H1 (cell line): ENCODE results near the gene ZSCAN21. TPM values are rescaled to one million over a fixed set of nuclear protein-coding genes. Genes with fewer than 3 reads are reported as not detected.

Experiments used
- CTCF ChIA-PET: fragments of 300-600 bp; sonication (Branson Sonifier 250); formaldehyde crosslinking; loops from one replicate; lab custom pipeline; 2021; ENCODE audit not compliant: partially characterized antibody; lab: Charles Lee
- POLR2A ChIA-PET: fragments of 300-600 bp; sonication (Branson Sonifier 250); formaldehyde crosslinking; loops from one replicate; lab custom pipeline; 2021; ENCODE audit warnings: inconsistent platforms; ENCODE audit not compliant: partially characterized antibody; lab: Charles Lee
- DNase-seq, 2 experiments: peaks; one replicate each; pipeline versions ENCODE4 v3.0.0 to v3.0.0-alpha.2; 2010 to 2022; ENCODE audit warnings: low spot score in 2 of 2, low read depth in 1 of 2, mixed read lengths in 1 of 2
- FAIRE-seq: peaks from 2 replicates; lab custom pipeline; 2011; peaks lifted over from hg19 to GRCh38; lab: Jason Lieb, UNC
- H2AFZ ChIP-seq: 2 replicates; pipeline ENCODE4 v1.8.1; 2012; ENCODE audit warnings: low read length, inconsistent platforms
- H2AK5ac ChIP-seq: 2 replicates; pipeline ENCODE4 v1.6.1; 2013; ENCODE audit warnings: low read depth, low read length
- H2BK120ac ChIP-seq: replicated peaks from 2 replicates; pipeline ENCODE3; 2013; ENCODE audit warnings: low read depth, low read length, inconsistent platforms
- H2BK12ac ChIP-seq: 2 replicates; pipeline ENCODE4 v1.6.1; 2013; ENCODE audit warnings: low read depth, low read length
- H2BK15ac ChIP-seq: 2 replicates; pipeline ENCODE4 v1.6.1; 2013; ENCODE audit warnings: low read length
- H2BK20ac ChIP-seq: 2 replicates; pipeline ENCODE4 v1.6.1; 2013; ENCODE audit warnings: low read length
- H2BK5ac ChIP-seq: 2 replicates; pipeline ENCODE4 v1.6.1; 2013; ENCODE audit warnings: low read depth, low read length
- H3K14ac ChIP-seq: 2 replicates; pipeline ENCODE4 v1.6.1; 2013; ENCODE audit warnings: inconsistent platforms; ENCODE audit not compliant: insufficient read length
- H3K18ac ChIP-seq: 2 replicates; pipeline ENCODE4 v1.6.1; 2013; ENCODE audit warnings: low read length; ENCODE audit errors: extremely low read depth
- H3K23ac ChIP-seq: 2 replicates; pipeline ENCODE4 v1.6.1; 2013; ENCODE audit warnings: inconsistent platforms; ENCODE audit not compliant: insufficient read length
- H3K23me2 ChIP-seq: 2 replicates; pipeline ENCODE4 v1.6.1; 2013; ENCODE audit warnings: low read depth, low read length
- H3K27ac ChIP-seq: 2 replicates; pipeline ENCODE4 v1.6.1; 2011; ENCODE audit warnings: low read depth, low read length, inconsistent platforms
- H3K27me3 ChIP-seq, 4 experiments: replicated peaks in 1 of 4; 1 replicate in 1 of 4; 2 replicates in 3 of 4; pipeline versions ENCODE4 v1.6.1 to v1.8.1; 2011 to 2013; ENCODE audit warnings: low read length in 3 of 4, mild to moderate bottlenecking in 3 of 4, inconsistent platforms in 2 of 4, mixed read lengths in 2 of 4, moderate library complexity in 1 of 4; ENCODE audit not compliant: control insufficient read depth in 3 of 4, insufficient read depth in 3 of 4; ENCODE audit errors: extremely low read depth in 1 of 4
- H3K36me3 ChIP-seq, 4 experiments: 2 replicates each; pipeline versions ENCODE4 v1.6.1 to v1.8.1; 2011 to 2013; ENCODE audit warnings: mild to moderate bottlenecking in 4 of 4, low read length in 3 of 4, moderate library complexity in 2 of 4, control low read depth in 1 of 4, inconsistent platforms in 1 of 4; ENCODE audit not compliant: insufficient read depth in 4 of 4, control insufficient read depth in 2 of 4
- H3K4ac ChIP-seq: replicated peaks from 2 replicates; pipeline ENCODE3; 2013; ENCODE audit warnings: low read length, low read depth, mixed read lengths, inconsistent platforms; ENCODE audit not compliant: insufficient read length
- H3K4me1 ChIP-seq, 4 experiments: replicated peaks in 1 of 4; 1 replicate in 1 of 4; 2 replicates in 3 of 4; pipeline versions ENCODE4 v1.6.1 to v1.8.1; 2011 to 2013; ENCODE audit warnings: low read length in 3 of 4, inconsistent platforms in 2 of 4, mixed read lengths in 1 of 4; ENCODE audit not compliant: insufficient read depth in 4 of 4, control insufficient read depth in 3 of 4
- H3K4me2 ChIP-seq, 2 experiments: 2 replicates each; pipeline versions ENCODE4 v1.6.1 to v1.8.1; 2011 to 2013; ENCODE audit warnings: low read depth in 2 of 2, low read length in 2 of 2, control low read depth in 1 of 2, inconsistent platforms in 1 of 2, mild to moderate bottlenecking in 1 of 2; ENCODE audit not compliant: insufficient read depth in 1 of 2
- H3K4me3 ChIP-seq, 4 experiments: fragments of 200-600, 300-600 bp in 1 of 4; sonication (generic), shearing (Covaris generic), sonication (Bioruptor Twin) in 1 of 4; 2 replicates each; pipeline versions ENCODE4 v1.5.1 to v1.8.1; 2011 to 2016; ENCODE audit warnings: low read length in 4 of 4, low read depth in 3 of 4, control low read depth in 2 of 4, inconsistent platforms in 2 of 4, mild to moderate bottlenecking in 2 of 4, mixed read lengths in 1 of 4, moderate library complexity in 1 of 4; ENCODE audit not compliant: insufficient read depth in 2 of 4; ENCODE audit errors: extremely low read depth in 1 of 4
- H3K56ac ChIP-seq: replicated peaks from 2 replicates; pipeline ENCODE3; 2013; ENCODE audit warnings: low read depth, mild to moderate bottlenecking, mixed read lengths, low read length, inconsistent platforms; ENCODE audit not compliant: insufficient read length
- H3K79me1 ChIP-seq: 2 replicates; pipeline ENCODE4 v1.6.1; 2013; ENCODE audit warnings: low read depth, low read length, control low read depth
- H3K79me2 ChIP-seq, 2 experiments: 2 replicates each; pipeline versions ENCODE4 v1.6.1 to v1.8.1; 2012 to 2013; ENCODE audit warnings: low read length in 2 of 2, mild to moderate bottlenecking in 2 of 2, inconsistent platforms in 1 of 2; ENCODE audit not compliant: insufficient read depth in 2 of 2, control insufficient read depth in 1 of 2
- H3K9ac ChIP-seq, 4 experiments: replicated peaks in 1 of 4; 1 replicate in 1 of 4; 2 replicates in 3 of 4; pipeline versions ENCODE4 v1.6.1 to v1.8.1; 2011 to 2013; ENCODE audit warnings: low read depth in 3 of 4, low read length in 3 of 4, control low read depth in 2 of 4, mild to moderate bottlenecking in 2 of 4, moderate library complexity in 2 of 4, inconsistent platforms in 1 of 4; ENCODE audit errors: extremely low read depth in 1 of 4
- H3K9me3 ChIP-seq, 2 experiments: 2 replicates each; pipeline versions ENCODE4 v1.6.1 to v1.8.1; 2012 to 2013; ENCODE audit warnings: mild to moderate bottlenecking in 2 of 2, moderate library complexity in 2 of 2, control low read depth in 1 of 2, inconsistent platforms in 1 of 2, low read depth in 1 of 2, low read length in 1 of 2, mixed read lengths in 1 of 2; ENCODE audit not compliant: insufficient read depth in 2 of 2
- H4K20me1 ChIP-seq, 2 experiments: replicated peaks in 1 of 2; 2 replicates each; pipeline versions ENCODE3 to v1.8.1; 2011 to 2013; ENCODE audit warnings: inconsistent platforms in 2 of 2, low read length in 2 of 2, mild to moderate bottlenecking in 1 of 2; ENCODE audit not compliant: insufficient read depth in 2 of 2, control insufficient read depth in 1 of 2
- H4K5ac ChIP-seq: 2 replicates; pipeline ENCODE4 v1.6.1; 2013; ENCODE audit warnings: low read length, low read depth, mixed read lengths, inconsistent platforms; ENCODE audit not compliant: insufficient read length
- H4K8ac ChIP-seq: 2 replicates; pipeline ENCODE4 v1.8.0; 2013; ENCODE audit warnings: mild to moderate bottlenecking, moderate library complexity, low read length, inconsistent platforms; ENCODE audit not compliant: insufficient read depth; ENCODE audit errors: extremely low read depth
- H4K91ac ChIP-seq: replicated peaks from 2 replicates; pipeline ENCODE3; 2013; ENCODE audit warnings: low read length, mixed read lengths, inconsistent platforms; ENCODE audit not compliant: insufficient read length
- KDM4A ChIP-seq: IDR thresholded peaks from one replicate; pipeline ENCODE4 v1.7.1; 2012; ENCODE audit warnings: low read depth, mild to moderate bottlenecking, moderate library complexity, low read length, inconsistent platforms; ENCODE audit not compliant: severe bottlenecking
- RAD21 ChIP-seq, 2 experiments: IDR thresholded peaks in 1 of 2; conservative IDR thresholded peaks in 1 of 2; 2 replicates each; pipeline ENCODE4 v1.6.1; 2011; ENCODE audit warnings: low read depth in 2 of 2, low read length in 2 of 2, improper control_type of control experiment in 1 of 2, inconsistent platforms in 1 of 2, mild to moderate bottlenecking in 1 of 2, moderate library complexity in 1 of 2
- WGBS, 2 experiments: shearing (Covaris generic) in 1 of 2; methylation state at CpG; one replicate each; pipeline versions ENCODE4 v1.1.6 to v1.1.7; 2013 to 2015; ENCODE audit warnings: low lambda C conversion rate in 2 of 2, mixed read lengths in 2 of 2, inconsistent platforms in 1 of 2, low coverage in 1 of 2, missing lambda C conversion rate in 1 of 2; ENCODE audit not compliant: insufficient replicate concordance in 2 of 2, insufficient coverage in 1 of 2, insufficient read length in 1 of 2; ENCODE audit errors: extremely low coverage in 1 of 2, missing lambda C conversion rate in 1 of 2; 5-methylcytosine and 5-hydroxymethylcytosine counted together
- polyA plus RNA-seq, 7 experiments: library from polyadenylated mRNA; depleted of rRNA in 3 of 7; stranded (reverse) in 5 of 7; unstranded in 2 of 7; fragments of >200 nt in 5 of 7; fragments of 200-250 nt in 2 of 7; gene quantifications; 1 replicate in 5 of 7; 2 replicates in 1 of 7; 4 replicates in 1 of 7; pipeline versions ENCODE4 v1.2.1 to v1.2.3, GENCODE V29; 2011 to 2013; ENCODE audit warnings: missing spikeins in 2 of 7, mixed read lengths in 2 of 7
- total RNA-seq: library from RNA; stranded (reverse); fragmentation: NEBNext Ultra II Directional; extraction: Animal tissue kit (Norgen Biotek cat#: 25700); gene quantifications from 2 replicates; pipeline ENCODE4 v1.2.1, GENCODE V29; 2021
- TF ChIP-seq, protein P1 (sequence below), 3 experiments: IDR thresholded peaks; 1 replicate in 2 of 3; 2 replicates in 1 of 3; pipeline versions ENCODE4 v1.5.1 to v1.6.1; 2011; ENCODE audit warnings: low read length in 3 of 3, mild to moderate bottlenecking in 3 of 3, inconsistent platforms in 2 of 3, low read depth in 1 of 3, moderate library complexity in 1 of 3; ENCODE audit not compliant: insufficient read depth in 1 of 3; ENCODE audit errors: control extremely low read depth in 1 of 3

The ZSCAN21 gene
- total and polyA plus RNA-seq, 2 of the 8 experiments (the other 6 are each of a cell fraction or from before 2014, with no cell fraction given) = 15.4 to 26.1 TPM

DNA sequence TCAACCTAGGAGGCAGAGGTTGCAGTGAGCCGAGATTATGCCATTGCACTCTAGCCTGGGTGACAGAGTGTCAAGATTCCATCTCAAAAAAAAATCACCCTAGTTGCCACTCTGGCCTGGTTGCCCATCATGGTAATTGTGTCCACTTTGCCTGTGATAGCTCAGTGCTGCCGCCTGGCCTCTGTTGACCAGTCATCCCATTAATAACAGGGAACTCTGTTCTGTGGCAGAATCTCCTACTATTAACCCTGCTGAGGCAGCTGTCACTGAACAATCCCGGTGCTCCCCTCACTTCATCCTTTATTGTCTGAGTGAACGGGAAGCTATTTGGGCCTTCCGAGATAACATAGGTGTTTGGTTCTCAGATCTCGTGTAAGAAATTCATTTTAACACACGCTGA, 17.4 kb downstream of the ZSCAN21 start:
- H3K4me1 ChIP-seq = no peaks in the 10 kb centered on the region
- H3K9ac ChIP-seq = no peak overlapping the region
- no peak overlapping the region for H2AFZ ChIP-seq
- H3K27me3 ChIP-seq = no peaks in the 10 kb centered on the region
- H3K36me3 ChIP-seq = peaks cover 29 to 62% (median 49%) of the 10 kb centered on the region in 4 experiments
- peaks cover 29 to 30% of the 10 kb centered on the region in 2 experiments for H3K9me3 ChIP-seq
- H3K14ac ChIP-seq = no peak overlapping the region
- no peaks in the 10 kb centered on the region for H4K20me1 ChIP-seq
- H3K23me2 ChIP-seq = no peaks in the 10 kb centered on the region
- DNase-seq = no peak
- no peak overlapping the region for H3K4me2 ChIP-seq
- no peak overlapping the region for H4K8ac ChIP-seq
- H3K4ac ChIP-seq = no peak overlapping the region
- no peak overlapping the region for H2AK5ac ChIP-seq
- no peak overlapping the region for H2BK12ac ChIP-seq
- H2BK15ac ChIP-seq = no peak overlapping the region
- no peak overlapping the region for H3K27ac ChIP-seq
- H2BK20ac ChIP-seq = no peak overlapping the region
- no peak overlapping the region for H3K4me3 ChIP-seq
- no peak overlapping the region for H4K91ac ChIP-seq
- H3K56ac ChIP-seq = no peak overlapping the region
- 89% methylated on average over 7 of the region's 7 CpGs; no CpG with 5 or more reads in 1 of the 2 experiments for WGBS, 2 experiments
- H3K23ac ChIP-seq = no peak overlapping the region
- TF ChIP-seq RAD21 (IDR thresholded peaks at IDR 0.05 in 1 of 2, conservative IDR thresholded peaks at IDR 0.05 in 1 of 2; ENCODE audit: low read depth in 2 of 2, low read length in 2 of 2) (peak in 1 of 2 experiments; percentile 22; a peak in 1 of 4 replicates), KDM4A (no peak)
- TF ChIP-seq, protein P1, sequence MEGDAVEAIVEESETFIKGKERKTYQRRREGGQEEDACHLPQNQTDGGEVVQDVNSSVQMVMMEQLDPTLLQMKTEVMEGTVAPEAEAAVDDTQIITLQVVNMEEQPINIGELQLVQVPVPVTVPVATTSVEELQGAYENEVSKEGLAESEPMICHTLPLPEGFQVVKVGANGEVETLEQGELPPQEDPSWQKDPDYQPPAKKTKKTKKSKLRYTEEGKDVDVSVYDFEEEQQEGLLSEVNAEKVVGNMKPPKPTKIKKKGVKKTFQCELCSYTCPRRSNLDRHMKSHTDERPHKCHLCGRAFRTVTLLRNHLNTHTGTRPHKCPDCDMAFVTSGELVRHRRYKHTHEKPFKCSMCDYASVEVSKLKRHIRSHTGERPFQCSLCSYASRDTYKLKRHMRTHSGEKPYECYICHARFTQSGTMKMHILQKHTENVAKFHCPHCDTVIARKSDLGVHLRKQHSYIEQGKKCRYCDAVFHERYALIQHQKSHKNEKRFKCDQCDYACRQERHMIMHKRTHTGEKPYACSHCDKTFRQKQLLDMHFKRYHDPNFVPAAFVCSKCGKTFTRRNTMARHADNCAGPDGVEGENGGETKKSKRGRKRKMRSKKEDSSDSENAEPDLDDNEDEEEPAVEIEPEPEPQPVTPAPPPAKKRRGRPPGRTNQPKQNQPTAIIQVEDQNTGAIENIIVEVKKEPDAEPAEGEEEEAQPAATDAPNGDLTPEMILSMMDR (IDR thresholded peaks at IDR 0.05; ENCODE audit: control extremely low read depth in 1 of 3, insufficient read depth in 1 of 3, low read depth in 1 of 3, low read length in 3 of 3) = peak; percentile 0 to 23 (median 4); a peak in 3 of 4 replicates
- no peaks in the 10 kb centered on the region; a peak in 1 of 4 replicates for H3K79me2 ChIP-seq
- CTCF ChIA-PET = interaction anchor here (0.6 to 1.2 kb wide), 5 partner anchors 9 to 66 kb away, joined by 3 to 5 read pairs (median 3); partner anchors contain the start of gene ZKSCAN1
- no peak overlapping the region for H4K5ac ChIP-seq
- H2BK120ac ChIP-seq = no peak overlapping the region
- POLR2A ChIA-PET = interaction anchor here (0.7 to 19.6 kb wide), 15 partner anchors 8 to 148 kb away, joined by 3 to 294 read pairs (median 4); partner anchors contain the start of genes COPS6, MCM7, TRIM4 and ZNF3
- no peaks in the 10 kb centered on the region; the same call in 1 of the 2 replicates for H3K79me1 ChIP-seq
- H2BK5ac ChIP-seq = no peak overlapping the region
- no peak overlapping the region for H3K18ac ChIP-seq
- FAIRE-seq = no peak
